ENCODE results near the gene OR2M5. TPM values are rescaled to one million over a fixed set of nuclear protein-coding genes. Genes with fewer than 3 reads are reported as not detected.

Gene OR2M5
- total RNA-seq, 2 experiments from 2014 or later, result not detected

- Mint-ChIP-seq H3K4me3 (no peak overlapping the region), H3K9me3 (peaks cover 6% of the 10 kb centered on the region), H3K27me3 (peaks cover 9% of the 10 kb centered on the region), H3K27ac (no peak overlapping the region), H3K4me1 (ENCODE audit: low read depth) (no peaks in the 10 kb centered on the region), H3K36me3 (ENCODE audit: low read depth) (no peaks in the 10 kb centered on the region)
- Histone ChIP-seq H3K27me3 (ENCODE audit: control insufficient read depth in 1 of 2, insufficient read depth in 2 of 2, low read length in 2 of 2) (no peaks in the 10 kb centered on the region), H3K9me3 (ENCODE audit: control insufficient read depth in 1 of 2, insufficient read depth in 1 of 2, low read length in 2 of 2) (peaks cover 0 to 10% of the 10 kb centered on the region in 2 experiments), H3K36me3 (ENCODE audit: insufficient read depth, low read length) (no peaks in the 10 kb centered on the region), H3K4me1 (ENCODE audit: insufficient read depth, low read length) (no peaks in the 10 kb centered on the region), H3K4me3 (ENCODE audit: low read length) (no peak overlapping the region), H3K27ac (ENCODE audit: low read depth in 1 of 2, low read length in 2 of 2) (no peak overlapping the region)
- ATAC-seq (ENCODE audit: poor library complexity) (no peak), DNase-seq (no peak)
- CTCF ChIA-PET, result no interaction called here
- TF ChIP-seq CTCF (IDR thresholded peaks at IDR 0.05), result no peak
- intact Hi-C loops (cut with DNase I, micrococcal nuclease), result no loop called here
- POLR2A ChIA-PET, result no interaction called here
Observed at GRCh38 chr1:248183996-248184395, 39.0 kb downstream of the OR2M5 start.

- intact Hi-C loops (cut with DNase I, micrococcal nuclease), result no loop called here
- no peaks in the 10 kb centered on the region for H3K36me3 ChIP-seq (ENCODE audit: insufficient read depth, low read length)
- Mint-ChIP-seq H3K4me3 (no peak overlapping the region), H3K9me3 (peaks cover 9% of the 10 kb centered on the region), H3K27ac (no peak overlapping the region), H3K4me1 (ENCODE audit: low read depth) (no peaks in the 10 kb centered on the region), H3K27me3 (peaks cover 9% of the 10 kb centered on the region), H3K36me3 (ENCODE audit: low read depth) (no peaks in the 10 kb centered on the region)
- H3K4me3 ChIP-seq (ENCODE audit: low read length), result no peak overlapping the region
- ChIA-PET CTCF (no interaction called here), POLR2A (no interaction called here)
- no peaks in the 10 kb centered on the region for H3K4me1 ChIP-seq (ENCODE audit: insufficient read depth, low read length)
- H3K27ac ChIP-seq (ENCODE audit: low read depth in 1 of 2, low read length in 2 of 2), result no peak overlapping the region
- H3K27me3 ChIP-seq (ENCODE audit: control insufficient read depth in 1 of 2, insufficient read depth in 2 of 2, low read length in 2 of 2), result no peaks in the 10 kb centered on the region
- H3K9me3 ChIP-seq (ENCODE audit: control insufficient read depth in 1 of 2, insufficient read depth in 1 of 2, low read length in 2 of 2), result peaks cover 0 to 16% of the 10 kb centered on the region in 2 experiments
- TF ChIP-seq CTCF (IDR thresholded peaks at IDR 0.05), result no peak
- no peak for ATAC-seq (ENCODE audit: poor library complexity)
- DNase-seq, result no peak
Observed at GRCh38 chr1:248187363-248187762, 42.4 kb downstream of the OR2M5 start.

DNA sequence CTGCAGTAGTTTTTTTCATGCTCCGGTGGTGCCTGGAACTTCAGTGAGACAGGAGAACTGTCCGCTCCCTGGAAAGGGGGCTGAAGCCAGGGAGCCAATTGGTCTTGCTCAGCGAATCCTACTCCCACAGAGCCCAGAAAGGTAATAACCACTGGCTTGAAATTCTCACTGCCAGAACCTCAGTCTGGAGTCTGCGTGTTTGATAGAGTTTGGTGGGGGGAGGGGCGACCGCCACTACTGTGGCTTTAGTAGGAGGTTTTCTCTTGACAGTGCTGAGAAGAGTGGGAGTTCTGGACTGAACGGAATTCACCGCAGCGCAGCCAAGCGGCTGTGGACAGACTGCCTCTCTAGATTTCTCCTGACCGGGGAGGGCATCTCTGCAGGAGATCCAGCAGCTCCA lies 44.1 kb downstream of the OR2M5 start:
- H3K4me1 Mint-ChIP-seq (ENCODE audit: low read depth), result no peaks in the 10 kb centered on the region
- no peak overlapping the region for H3K27ac Mint-ChIP-seq
- DNase-seq (no peak), ATAC-seq (ENCODE audit: poor library complexity) (no peak)
- Histone ChIP-seq H3K4me3 (ENCODE audit: low read length) (no peak overlapping the region), H3K4me1 (ENCODE audit: insufficient read depth, low read length) (no peaks in the 10 kb centered on the region), H3K36me3 (ENCODE audit: insufficient read depth, low read length) (no peaks in the 10 kb centered on the region), H3K9me3 (ENCODE audit: control insufficient read depth in 1 of 2, insufficient read depth in 1 of 2, low read length in 2 of 2) (peaks cover 0 to 16% of the 10 kb centered on the region in 2 experiments), H3K27me3 (ENCODE audit: control insufficient read depth in 1 of 2, insufficient read depth in 2 of 2, low read length in 2 of 2) (no peaks in the 10 kb centered on the region), H3K27ac (ENCODE audit: low read depth in 1 of 2, low read length in 2 of 2) (no peak overlapping the region)
- no peaks in the 10 kb centered on the region for H3K36me3 Mint-ChIP-seq (ENCODE audit: low read depth)
- peaks cover 13% of the 10 kb centered on the region for H3K9me3 Mint-ChIP-seq
- POLR2A ChIA-PET, result no interaction called here
- CTCF ChIA-PET, result no interaction called here
- no peak for TF ChIP-seq CTCF (IDR thresholded peaks at IDR 0.05)
- H3K27me3 Mint-ChIP-seq, result peaks cover 9% of the 10 kb centered on the region
- intact Hi-C loops (cut with DNase I, micrococcal nuclease), result no loop called here
- H3K4me3 Mint-ChIP-seq, result no peak overlapping the region

Data from CD4-positive, alpha-beta T cell (primary cell).